A549 (cell line): Measurements from ENCODE around the gene XPR1. TPM values are rescaled to one million over a fixed set of nuclear protein-coding genes. Genes with fewer than 3 reads are reported as not detected.
A peak's percentile ranks its signal among the peaks of the same experiment; 100 is the strongest.

ENCODE experiments used
- ATAC-seq, 2 experiments: fragments of 200-7000 bp in 1 of 2; fragments of >200 bp in 1 of 2; cut with Nextera tagmentation in 1 of 2; cut with Tn5 transposase in 1 of 2; 3 replicates each; pipeline versions ENCODE4 v1.8.0 to v1.9.1; 2018 to 2020; ENCODE audit warnings: mild to moderate bottlenecking in 1 of 2, moderate library complexity in 1 of 2
- CTCF ChIA-PET: fragments of 300-600 bp; sonication (Branson Sonifier 250); formaldehyde crosslinking; extraction: SDS; loops from one replicate; lab custom pipeline; 2021; ENCODE audit warnings: antibody characterized with exemption, inconsistent platforms; lab: Yijun Ruan, JAX
- POLR2A ChIA-PET: fragments of 350-600 bp; formaldehyde crosslinking; extraction: SDS; loops from one replicate; lab custom pipeline; 2021; ENCODE audit warnings: antibody characterized with exemption, inconsistent platforms; lab: Yijun Ruan, JAX
- DNase-seq, 2 experiments: peaks; one replicate each; pipeline versions ENCODE4 v3.0.0 to v3.0.0-alpha.2; 2011 to 2016; ENCODE audit warnings: low read depth in 1 of 2, low spot score in 1 of 2
- FAIRE-seq: peaks from 2 replicates; lab custom pipeline; 2011; peaks lifted over from hg19 to GRCh38; lab: Jason Lieb, UNC
- H3K27ac ChIP-seq, 2 experiments: fragments of >200 bp; sonication (Bioruptor Twin); formaldehyde crosslinking; 3 replicates each; pipeline ENCODE4 v1.5.1; 2016 to 2017
- H3K4me1 ChIP-seq: fragments of >200 bp; sonication (Bioruptor Twin); formaldehyde crosslinking; 3 replicates; pipeline ENCODE4 v1.6.1; 2016
- H3K4me2 ChIP-seq: fragments of >200 bp; sonication (Bioruptor Twin); formaldehyde crosslinking; 3 replicates; pipeline ENCODE4 v1.6.1; 2016
- H3K4me3 ChIP-seq: fragments of >200 bp; sonication (Bioruptor Twin); formaldehyde crosslinking; 3 replicates; pipeline ENCODE4 v1.5.1; 2016
- H3K9me3 ChIP-seq: fragments of >200 bp; sonication (Bioruptor Twin); formaldehyde crosslinking; 3 replicates; pipeline ENCODE4 v1.6.1; 2016
- BHLHE40 ChIP-seq: IDR thresholded peaks from 2 replicates; pipeline ENCODE4 v1.6.1; 2012; ENCODE audit warnings: low read depth, low read length, inconsistent platforms
- CBX8 ChIP-seq: fragments of 200-600 bp; sonication (generic); IDR thresholded peaks from 2 replicates; pipeline ENCODE4 v1.6.1; 2016
- CEBPB ChIP-seq, 2 experiments: fragments of >200 bp in 1 of 2; sonication (Bioruptor Twin) in 1 of 2; formaldehyde crosslinking in 1 of 2; IDR thresholded peaks; 2 replicates each; pipeline ENCODE4 v1.6.1; 2012 to 2016
- ESRRA ChIP-seq: fragments of 150-350 bp; IDR thresholded peaks from 2 replicates; pipeline ENCODE4 v1.6.1; 2014; ENCODE audit warnings: mild to moderate bottlenecking, low read length, borderline replicate concordance
- FOSL2 ChIP-seq, 2 experiments: fragments of 450-650 bp in 1 of 2; fragments of >200 bp in 1 of 2; sonication (Bioruptor Twin) in 1 of 2; formaldehyde crosslinking; IDR thresholded peaks; 2 replicates each; pipeline versions ENCODE4 v1.5.0 to v1.6.1; 2016 to 2020; ENCODE audit warnings: mild to moderate bottlenecking in 1 of 2, moderate library complexity in 1 of 2
- HDAC2 ChIP-seq: fragments of 200-600 bp; sonication (generic); IDR thresholded peaks from 2 replicates; pipeline ENCODE4 v1.6.1; 2016
- HOXB13 ChIP-seq: fragments of 250-450 bp; sonication (Bioruptor Pico); IDR thresholded peaks from 2 replicates; pipeline ENCODE4 v1.5.0; 2020; ENCODE audit warnings: low read depth, mild to moderate bottlenecking, moderate library complexity
- JUN ChIP-seq, 2 experiments: fragments of >200 bp; sonication (Bioruptor Twin); formaldehyde crosslinking; IDR thresholded peaks; 2 replicates in 1 of 2; 3 replicates in 1 of 2; pipeline ENCODE4 v1.6.1; 2016 to 2017
- KDM1A ChIP-seq: fragments of 200-600 bp; sonication (generic); IDR thresholded peaks from 2 replicates; pipeline ENCODE4 v1.6.1; 2016; ENCODE audit warnings: low read depth, mild to moderate bottlenecking
- RAD21 ChIP-seq, 2 experiments: fragments of >200 bp in 1 of 2; sonication (Bioruptor Twin) in 1 of 2; formaldehyde crosslinking in 1 of 2; IDR thresholded peaks in 1 of 2; conservative IDR thresholded peaks in 1 of 2; 2 replicates in 1 of 2; 3 replicates in 1 of 2; pipeline ENCODE4 v1.6.1; 2012 to 2018; ENCODE audit warnings: inconsistent platforms in 1 of 2
- SMC3 ChIP-seq: fragments of >200 bp; sonication (Bioruptor Twin); formaldehyde crosslinking; IDR thresholded peaks from 3 replicates; pipeline ENCODE4 v1.6.1; 2018; ENCODE audit warnings: inconsistent platforms
- TFCP2L1 ChIP-seq: fragments of 250-450 bp; sonication (Bioruptor Pico); IDR thresholded peaks from 2 replicates; pipeline ENCODE4 v1.5.0; 2021; ENCODE audit warnings: mild to moderate bottlenecking
- ZNF302 ChIP-seq: fragments of 250-450 bp; sonication (Bioruptor Pico); IDR thresholded peaks from 2 replicates; pipeline ENCODE4 v1.9.0; 2021; ENCODE audit warnings: inconsistent platforms, mild to moderate bottlenecking, moderate library complexity
- WGBS: methylation state at CpG from one replicate; pipeline ENCODE4 v1.1.6; 2017; ENCODE audit errors: missing lambda C conversion rate; 5-methylcytosine and 5-hydroxymethylcytosine counted together
- polyA plus RNA-seq, 4 experiments: library from polyadenylated mRNA; depleted of rRNA in 3 of 4; stranded (reverse); fragments of >200 nt; fragmentation: RNase III in 1 of 4; extraction: RNeasy Plus Mini Kit Qiagen cat#74134 plus additional on column Dnase treatment in 1 of 4; gene quantifications; 2 replicates in 3 of 4; 3 replicates in 1 of 4; pipeline ENCODE4 v1.2.3, GENCODE V29; 2011 to 2017
- TF ChIP-seq, protein P1 (sequence below): fragments of >200 bp; sonication (Bioruptor Twin); formaldehyde crosslinking; IDR thresholded peaks from 3 replicates; pipeline ENCODE4 v1.5.1; 2016
- TF ChIP-seq, protein P2 (sequence below): fragments of >200 bp; sonication (Bioruptor Twin); formaldehyde crosslinking; IDR thresholded peaks from 2 replicates; pipeline ENCODE4 v1.6.1; 2016
- TF ChIP-seq, protein P3 (sequence below): fragments of 250-450 bp; sonication (Bioruptor Pico); IDR thresholded peaks from 2 replicates; pipeline ENCODE4 v1.5.0; 2021; ENCODE audit warnings: mild to moderate bottlenecking, moderate library complexity, borderline replicate concordance
- TF ChIP-seq, protein P4 (sequence below): fragments of 200-600 bp; sonication (generic); IDR thresholded peaks from 2 replicates; pipeline ENCODE4 v1.6.1; 2016; ENCODE audit warnings: antibody characterized with exemption, mild to moderate bottlenecking, moderate library complexity

Gene XPR1
- polyA plus RNA-seq, 2 of the 4 experiments (the other 2 are of a cell fraction), result 37.5 to 86.1 TPM

DNA sequence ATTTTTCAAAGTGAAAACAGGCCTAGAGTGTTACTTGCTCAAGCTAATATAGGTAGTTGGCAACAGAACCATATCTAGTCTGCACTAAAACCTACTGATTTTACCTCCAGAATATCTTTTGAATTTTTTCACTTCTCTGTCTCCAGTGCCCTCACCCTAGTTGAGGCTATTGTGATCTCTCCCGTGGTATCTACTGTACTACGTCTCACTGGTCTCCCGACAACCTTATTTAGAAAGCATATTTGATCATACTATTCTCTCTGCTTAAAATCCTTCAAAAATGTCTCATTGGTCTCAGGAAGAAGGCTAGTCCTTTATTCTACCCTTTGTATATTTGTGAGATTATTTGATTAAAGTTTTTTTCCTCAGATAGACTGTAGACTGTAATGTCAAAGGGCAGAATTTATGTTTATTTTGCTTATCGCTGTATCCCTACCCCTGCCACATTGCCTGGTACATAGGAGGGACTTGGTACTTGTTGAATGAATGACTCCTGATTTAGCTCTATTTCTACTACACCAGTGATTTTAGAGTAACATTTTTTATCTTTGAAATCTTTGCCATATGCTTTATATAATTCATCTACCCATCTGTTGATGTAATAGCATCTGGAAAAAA, 145.4 kb downstream of the XPR1 start:
- peak; percentile 46 for FAIRE-seq

DNA sequence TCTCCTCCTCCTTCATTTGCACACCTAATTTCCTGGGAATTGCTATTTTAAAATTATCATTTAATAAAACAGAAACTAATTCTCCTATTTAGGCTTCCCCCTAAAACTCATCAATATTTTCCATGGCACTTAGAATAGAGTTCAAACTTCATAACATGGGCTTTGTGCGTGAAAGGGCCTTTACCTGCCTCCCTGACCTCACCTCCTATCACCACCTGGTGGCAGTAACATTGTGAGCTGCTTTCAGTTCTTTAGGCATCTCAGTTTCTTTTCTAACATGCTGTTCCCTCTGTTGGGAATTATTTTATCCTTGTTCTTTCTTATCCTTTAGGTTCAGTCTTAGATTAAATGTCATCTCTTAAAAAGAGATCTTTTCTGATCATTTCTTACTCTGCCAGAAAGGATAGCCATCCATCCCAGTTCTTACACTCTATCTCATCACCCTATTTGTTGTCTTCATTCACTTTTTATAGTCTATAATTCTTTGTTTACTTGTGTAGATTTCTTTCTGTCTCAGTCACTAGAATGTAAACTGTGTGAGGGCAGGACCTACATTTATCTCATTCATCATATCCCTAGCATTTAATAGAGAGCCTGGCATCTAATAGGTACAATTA, 147.1 kb downstream of the XPR1 start:
- no peak overlapping the region for H3K4me2 ChIP-seq
- peak; percentile 26 to 28 for DNase-seq
- H3K4me1 ChIP-seq, result peaks cover 1% of the 10 kb centered on the region; the same call in 2 of the 3 replicates
- H3K4me3 ChIP-seq, result no peak overlapping the region
- peak; percentile 68 to 70; a peak in 3 of 6 replicates for ATAC-seq
- H3K27ac ChIP-seq, result no peak overlapping the region
- CTCF ChIA-PET, result interaction anchor here (0.9 to 1.6 kb wide), 3 partner anchors 10 to 83 kb away, joined by 3 to 7 read pairs (median 4); no protein-coding TSS in a partner anchor
- 88% methylated on average over 1 of the region's 1 CpG for WGBS
- no peak for TF ChIP-seq TFCP2L1 (CRISPR knock-in tag)
- TF ChIP-seq RAD21 (conservative IDR thresholded peaks at IDR 0.05 in 1 of 2, IDR thresholded peaks at IDR 0.05 in 1 of 2), result peak; percentile 34 to 42; a peak in 3 of 5 replicates
- no peak for TF ChIP-seq BHLHE40
- TF ChIP-seq, protein P1, sequence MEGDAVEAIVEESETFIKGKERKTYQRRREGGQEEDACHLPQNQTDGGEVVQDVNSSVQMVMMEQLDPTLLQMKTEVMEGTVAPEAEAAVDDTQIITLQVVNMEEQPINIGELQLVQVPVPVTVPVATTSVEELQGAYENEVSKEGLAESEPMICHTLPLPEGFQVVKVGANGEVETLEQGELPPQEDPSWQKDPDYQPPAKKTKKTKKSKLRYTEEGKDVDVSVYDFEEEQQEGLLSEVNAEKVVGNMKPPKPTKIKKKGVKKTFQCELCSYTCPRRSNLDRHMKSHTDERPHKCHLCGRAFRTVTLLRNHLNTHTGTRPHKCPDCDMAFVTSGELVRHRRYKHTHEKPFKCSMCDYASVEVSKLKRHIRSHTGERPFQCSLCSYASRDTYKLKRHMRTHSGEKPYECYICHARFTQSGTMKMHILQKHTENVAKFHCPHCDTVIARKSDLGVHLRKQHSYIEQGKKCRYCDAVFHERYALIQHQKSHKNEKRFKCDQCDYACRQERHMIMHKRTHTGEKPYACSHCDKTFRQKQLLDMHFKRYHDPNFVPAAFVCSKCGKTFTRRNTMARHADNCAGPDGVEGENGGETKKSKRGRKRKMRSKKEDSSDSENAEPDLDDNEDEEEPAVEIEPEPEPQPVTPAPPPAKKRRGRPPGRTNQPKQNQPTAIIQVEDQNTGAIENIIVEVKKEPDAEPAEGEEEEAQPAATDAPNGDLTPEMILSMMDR, result peak; percentile 48
- TF ChIP-seq SMC3, result peak; percentile 48
- no peak for FAIRE-seq
- POLR2A ChIA-PET, result no interaction called here
- H3K9me3 ChIP-seq, result no peaks in the 10 kb centered on the region

More for the DNA sequence above, 145.4 kb downstream of the XPR1 start:
- CTCF ChIA-PET, result interaction anchor here (0.9 kb wide), 1 partner anchor 261 kb away, joined by 3 read pairs; no protein-coding TSS in a partner anchor
- H3K27ac ChIP-seq, result no peak overlapping the region
- no peak overlapping the region for H3K4me3 ChIP-seq
- peaks cover 11% of the 10 kb centered on the region; the same call in 2 of the 3 replicates for H3K4me1 ChIP-seq
- WGBS, result 95% methylated on average over 4 of the region's 4 CpGs
- TF ChIP-seq CBX8 (no peak), ZNF302 (no peak), KDM1A (no peak), HDAC2 (no peak), JUN (IDR thresholded peaks at IDR 0.05) (no peak), FOSL2 (IDR thresholded peaks at IDR 0.05) (no peak), FOSL2 (CRISPR knock-in tag; IDR thresholded peaks at IDR 0.05) (no peak), ESRRA (no peak), CEBPB (IDR thresholded peaks at IDR 0.05) (no peak), HOXB13 (CRISPR knock-in tag) (no peak)
- TF ChIP-seq, protein P2, sequence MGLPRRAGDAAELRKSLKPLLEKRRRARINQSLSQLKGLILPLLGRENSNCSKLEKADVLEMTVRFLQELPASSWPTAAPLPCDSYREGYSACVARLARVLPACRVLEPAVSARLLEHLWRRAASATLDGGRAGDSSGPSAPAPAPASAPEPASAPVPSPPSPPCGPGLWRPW, result no peak
- TF ChIP-seq, protein P3, sequence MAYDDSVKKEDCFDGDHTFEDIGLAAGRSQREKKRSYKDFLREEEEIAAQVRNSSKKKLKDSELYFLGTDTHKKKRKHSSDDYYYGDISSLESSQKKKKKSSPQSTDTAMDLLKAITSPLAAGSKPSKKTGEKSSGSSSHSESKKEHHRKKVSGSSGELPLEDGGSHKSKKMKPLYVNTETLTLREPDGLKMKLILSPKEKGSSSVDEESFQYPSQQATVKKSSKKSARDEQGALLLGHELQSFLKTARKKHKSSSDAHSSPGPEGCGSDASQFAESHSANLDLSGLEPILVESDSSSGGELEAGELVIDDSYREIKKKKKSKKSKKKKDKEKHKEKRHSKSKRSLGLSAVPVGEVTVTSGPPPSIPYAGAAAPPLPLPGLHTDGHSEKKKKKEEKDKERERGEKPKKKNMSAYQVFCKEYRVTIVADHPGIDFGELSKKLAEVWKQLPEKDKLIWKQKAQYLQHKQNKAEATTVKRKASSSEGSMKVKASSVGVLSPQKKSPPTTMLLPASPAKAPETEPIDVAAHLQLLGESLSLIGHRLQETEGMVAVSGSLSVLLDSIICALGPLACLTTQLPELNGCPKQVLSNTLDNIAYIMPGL, result no peak
- TF ChIP-seq, protein P4, sequence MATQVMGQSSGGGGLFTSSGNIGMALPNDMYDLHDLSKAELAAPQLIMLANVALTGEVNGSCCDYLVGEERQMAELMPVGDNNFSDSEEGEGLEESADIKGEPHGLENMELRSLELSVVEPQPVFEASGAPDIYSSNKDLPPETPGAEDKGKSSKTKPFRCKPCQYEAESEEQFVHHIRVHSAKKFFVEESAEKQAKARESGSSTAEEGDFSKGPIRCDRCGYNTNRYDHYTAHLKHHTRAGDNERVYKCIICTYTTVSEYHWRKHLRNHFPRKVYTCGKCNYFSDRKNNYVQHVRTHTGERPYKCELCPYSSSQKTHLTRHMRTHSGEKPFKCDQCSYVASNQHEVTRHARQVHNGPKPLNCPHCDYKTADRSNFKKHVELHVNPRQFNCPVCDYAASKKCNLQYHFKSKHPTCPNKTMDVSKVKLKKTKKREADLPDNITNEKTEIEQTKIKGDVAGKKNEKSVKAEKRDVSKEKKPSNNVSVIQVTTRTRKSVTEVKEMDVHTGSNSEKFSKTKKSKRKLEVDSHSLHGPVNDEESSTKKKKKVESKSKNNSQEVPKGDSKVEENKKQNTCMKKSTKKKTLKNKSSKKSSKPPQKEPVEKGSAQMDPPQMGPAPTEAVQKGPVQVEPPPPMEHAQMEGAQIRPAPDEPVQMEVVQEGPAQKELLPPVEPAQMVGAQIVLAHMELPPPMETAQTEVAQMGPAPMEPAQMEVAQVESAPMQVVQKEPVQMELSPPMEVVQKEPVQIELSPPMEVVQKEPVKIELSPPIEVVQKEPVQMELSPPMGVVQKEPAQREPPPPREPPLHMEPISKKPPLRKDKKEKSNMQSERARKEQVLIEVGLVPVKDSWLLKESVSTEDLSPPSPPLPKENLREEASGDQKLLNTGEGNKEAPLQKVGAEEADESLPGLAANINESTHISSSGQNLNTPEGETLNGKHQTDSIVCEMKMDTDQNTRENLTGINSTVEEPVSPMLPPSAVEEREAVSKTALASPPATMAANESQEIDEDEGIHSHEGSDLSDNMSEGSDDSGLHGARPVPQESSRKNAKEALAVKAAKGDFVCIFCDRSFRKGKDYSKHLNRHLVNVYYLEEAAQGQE, result no peak
- TF ChIP-seq, all 56 proteins: peak for 0
- ATAC-seq (no peak), DNase-seq (no peak)
- H3K9me3 ChIP-seq, result no peaks in the 10 kb centered on the region
- POLR2A ChIA-PET, result no interaction called here
- H3K4me2 ChIP-seq, result no peak overlapping the region
